NCI-H2227 (cell line): ENCODE data around the gene BAZ2B.

Source experiments
- DNase-seq: peaks from one replicate; lab custom pipeline; 2025; ENCODE audit not compliant: unreplicated experiment; lab: John Stamatoyannopoulos, UW

The BAZ2B gene

GRCh38 chr2:159585622-159586021 lies 30.7 kb downstream of the BAZ2B start:
- no peak for DNase-seq

- no peak for DNase-seq
These were observed 31.6 kb downstream of the BAZ2B start for GRCh38 chr2:159584796-159585195.

GRCh38 chr2:159573846-159574606 lies 42.3 kb downstream of the BAZ2B start:
- DNase-seq: no peak

GRCh38 chr2:159573294-159573693 lies 43.1 kb downstream of the BAZ2B start:
- no peak for DNase-seq

GRCh38 chr2:159572459-159572858 lies 43.9 kb downstream of the BAZ2B start:
- DNase-seq: no peak

DNA sequence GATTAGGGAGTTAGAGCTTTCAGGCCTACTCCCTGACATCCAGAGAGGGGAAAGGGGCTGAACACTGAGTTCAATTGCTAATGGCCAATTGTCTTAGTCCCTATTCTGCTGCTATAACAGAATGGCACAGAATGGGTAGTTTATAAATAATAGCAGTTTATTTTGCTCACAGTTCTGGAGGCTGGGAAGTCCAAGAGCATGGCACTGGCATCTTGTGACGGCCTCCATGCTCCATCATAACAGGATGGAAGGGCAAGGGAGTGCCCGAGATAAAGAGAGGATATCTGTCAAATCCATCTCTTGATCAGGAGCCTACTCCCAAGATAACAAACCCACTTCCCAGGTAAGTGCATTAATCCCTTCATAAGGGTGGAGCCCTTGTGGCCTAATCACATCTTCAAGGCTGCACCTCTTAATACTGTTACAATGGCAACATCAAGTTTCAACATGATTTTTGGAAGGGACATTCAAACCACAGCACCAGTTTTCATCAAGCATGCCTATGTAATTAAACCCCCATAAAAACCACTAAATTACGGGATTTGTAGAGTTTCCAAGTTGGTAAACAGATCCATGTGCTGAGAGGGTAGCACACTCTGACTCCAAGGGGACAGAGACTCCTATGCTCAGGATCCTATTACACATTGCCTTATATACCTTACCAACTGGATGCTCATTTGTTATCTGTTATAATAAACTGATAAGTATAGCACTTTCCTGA lies 44.6 kb downstream of the BAZ2B start:
- DNase-seq: no peak

DNA sequence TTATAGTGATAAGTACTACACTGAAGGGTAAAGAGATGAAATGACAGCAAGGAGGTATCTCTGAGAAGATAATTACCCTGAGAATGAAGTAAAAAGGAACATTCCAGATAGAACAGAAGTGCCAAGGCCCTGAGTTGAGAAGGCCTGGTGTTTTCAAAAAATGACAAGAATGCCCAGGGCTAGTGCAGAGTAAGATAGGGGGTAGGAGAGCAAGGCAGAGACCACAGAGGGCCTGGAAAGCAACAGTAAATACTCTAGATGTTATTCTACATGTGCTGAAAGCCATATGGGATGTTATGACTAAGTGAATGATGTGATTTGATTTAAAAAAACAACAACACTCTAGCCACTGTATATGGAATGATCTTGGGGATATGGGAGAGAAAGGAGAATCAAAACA lies 52.3 kb downstream of the BAZ2B start:
- no peak for DNase-seq

DNA sequence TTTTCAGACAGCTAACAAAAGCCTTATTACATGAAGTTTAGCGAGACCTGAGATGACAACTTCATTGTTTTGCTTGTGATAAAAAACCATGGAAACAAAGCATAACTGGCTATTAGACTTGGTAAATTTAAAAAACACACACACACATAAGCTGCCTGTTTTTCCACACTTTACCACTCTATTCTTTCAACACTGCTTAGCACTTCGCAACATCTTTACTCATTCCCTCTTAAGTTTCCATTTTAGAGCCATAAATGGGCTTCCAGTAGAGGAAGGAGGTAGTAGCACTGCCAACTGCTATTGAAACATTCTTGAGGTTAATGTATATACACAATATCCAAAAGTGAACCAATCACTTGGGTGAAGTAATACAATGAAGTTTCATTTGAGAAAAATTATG lies 54.1 kb downstream of the BAZ2B start:
- DNase-seq: no peak

- no peak for DNase-seq
These were observed 54.6 kb downstream of the BAZ2B start for GRCh38 chr2:159561786-159562185.

- DNase-seq: no peak
These were observed 55.1 kb downstream of the BAZ2B start for GRCh38 chr2:159561242-159561641.

DNA sequence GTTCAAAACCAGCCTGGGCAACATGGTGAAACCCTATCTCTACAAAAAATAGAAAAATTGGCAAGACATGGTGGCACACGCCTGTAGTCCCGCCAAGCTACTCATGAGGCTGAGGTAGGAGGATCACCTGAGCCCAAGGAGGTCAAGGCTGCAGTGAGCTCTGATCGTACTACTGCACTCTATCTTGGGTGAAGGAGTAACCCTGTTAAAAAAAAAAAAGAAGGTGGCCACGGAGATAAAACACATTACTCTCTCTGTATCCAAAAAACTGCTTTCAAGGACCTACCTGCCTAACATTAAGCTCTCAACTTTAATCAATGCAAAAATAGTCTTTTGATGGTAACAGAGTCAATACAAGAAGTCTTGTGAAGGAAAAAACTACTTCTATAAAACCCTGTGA lies 57.3 kb downstream of the BAZ2B start:
- DNase-seq: no peak

DNA sequence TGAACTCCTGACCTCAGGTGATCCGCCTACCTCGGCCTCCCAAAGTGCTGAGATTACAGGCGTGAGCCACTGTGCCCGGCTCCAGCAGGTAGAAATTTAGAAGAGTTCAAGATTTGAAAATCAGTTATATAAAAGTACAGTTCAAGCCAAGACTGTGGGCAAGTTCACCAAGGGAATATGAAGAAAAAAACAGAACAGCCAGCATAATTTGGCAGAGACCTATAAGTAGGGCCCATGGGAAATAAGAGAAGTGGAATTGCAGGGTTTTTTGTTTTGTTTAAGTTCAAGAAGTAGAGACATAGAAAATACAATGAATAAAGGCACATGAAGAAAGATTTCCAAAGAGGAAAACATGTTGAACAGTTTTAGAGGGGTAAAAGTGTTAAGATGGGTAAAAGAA lies 57.9 kb downstream of the BAZ2B start:
- no peak for DNase-seq

DNA sequence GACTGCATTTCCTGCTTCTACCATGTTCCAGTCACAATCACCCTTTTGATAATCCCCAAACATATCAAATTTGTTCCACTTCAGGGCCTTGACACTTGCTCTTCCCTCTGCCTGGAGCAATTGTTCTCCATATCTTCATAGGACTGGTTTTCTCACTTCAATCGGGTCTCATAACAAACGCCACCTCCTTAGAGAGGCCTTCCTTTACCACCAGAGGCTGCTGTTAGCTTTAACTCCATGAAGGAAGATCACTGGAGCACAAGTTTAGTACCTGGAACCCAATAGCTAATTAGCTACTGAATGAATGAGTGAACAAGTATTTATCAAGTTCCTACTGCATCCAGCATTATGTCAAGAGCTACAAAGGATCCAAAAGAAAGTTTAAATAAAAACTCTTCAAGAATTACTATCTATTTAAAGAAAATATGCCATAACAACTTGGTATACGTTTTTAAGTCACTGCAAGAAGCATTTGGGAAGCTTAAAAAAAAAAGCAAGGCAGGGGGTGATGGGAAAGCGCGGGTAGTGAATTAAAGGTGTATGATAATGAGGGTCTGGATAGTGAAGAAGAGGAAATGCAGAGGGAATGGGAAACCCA lies 58.8 kb downstream of the BAZ2B start:
- DNase-seq: no peak

GRCh38 chr2:159555651-159556392 lies 60.5 kb downstream of the BAZ2B start:
- no peak for DNase-seq

GRCh38 chr2:159553727-159554126 lies 62.6 kb downstream of the BAZ2B start:
- DNase-seq: no peak

DNA sequence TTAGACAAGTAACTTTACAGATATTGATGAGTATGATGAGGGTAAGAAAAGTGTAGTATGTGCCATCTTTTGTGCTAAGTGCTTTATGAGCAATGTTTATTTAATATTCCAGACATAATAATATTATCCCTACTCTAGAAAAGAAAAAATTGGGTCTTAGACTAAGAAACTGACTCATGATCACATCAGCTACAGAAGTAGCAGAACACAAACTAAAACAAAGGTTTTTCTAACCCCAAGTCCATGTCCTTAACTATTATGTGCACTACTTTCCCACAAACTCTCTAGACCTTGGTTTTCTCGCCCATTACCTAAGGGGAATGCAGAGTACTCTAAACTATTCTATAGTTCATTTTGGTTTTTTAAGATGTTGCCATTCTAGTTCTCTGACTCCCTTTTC lies 64.5 kb downstream of the BAZ2B start:
- no peak for DNase-seq

DNA sequence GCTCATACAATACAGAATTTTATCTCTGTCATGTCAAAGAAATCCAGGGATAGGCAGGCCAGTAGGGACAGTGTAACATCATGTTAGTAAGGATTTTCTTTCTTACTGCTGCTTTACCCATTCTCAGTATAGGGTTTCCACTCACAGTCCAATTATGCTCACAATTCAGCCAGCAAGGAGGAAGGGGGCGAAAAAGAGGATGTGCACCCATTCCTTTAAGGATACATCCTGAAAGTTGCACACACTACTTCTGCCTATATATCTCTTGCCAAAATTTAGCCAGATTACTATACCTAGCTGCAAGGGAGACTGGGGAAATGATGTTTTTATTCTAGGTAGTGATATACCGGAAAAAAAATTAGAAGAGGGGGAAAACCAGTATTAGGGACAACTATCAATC lies 66.1 kb downstream of the BAZ2B start:
- no peak for DNase-seq

- DNase-seq: no peak
These were observed 67.1 kb downstream of the BAZ2B start for GRCh38 chr2:159549234-159549633.

DNA sequence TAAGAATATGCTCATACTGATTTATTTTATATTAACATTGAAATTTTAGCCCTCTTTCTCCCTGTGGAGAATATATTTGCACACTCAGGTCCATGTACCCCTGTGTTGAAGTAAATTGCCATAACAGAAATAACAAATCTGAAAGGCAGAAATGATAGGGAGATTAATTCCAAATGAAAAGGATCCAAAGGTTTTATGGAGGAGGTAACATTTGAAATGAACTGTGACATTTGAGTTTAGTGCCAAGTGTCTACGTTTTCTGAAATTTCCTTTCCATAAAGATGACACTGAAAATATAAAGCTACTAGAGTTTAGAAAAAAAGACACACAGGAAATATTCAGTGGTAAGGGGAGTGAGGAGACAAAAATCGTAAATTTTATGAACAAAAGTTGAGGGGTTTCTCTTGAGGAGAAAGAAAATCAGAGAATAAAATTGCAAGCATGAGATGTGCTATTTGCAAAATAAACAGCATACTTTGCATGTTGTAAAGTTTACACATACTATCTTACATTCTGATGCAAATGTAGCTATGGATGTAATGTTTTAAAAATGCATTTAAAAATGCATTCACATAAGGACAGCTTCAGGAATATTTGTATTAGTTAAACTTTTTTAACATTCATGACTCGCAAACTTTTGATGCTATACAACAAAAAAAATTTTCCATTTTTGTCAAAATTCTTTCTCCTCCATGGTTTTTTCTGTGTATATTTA lies 69.5 kb downstream of the BAZ2B start:
- no peak for DNase-seq

DNA sequence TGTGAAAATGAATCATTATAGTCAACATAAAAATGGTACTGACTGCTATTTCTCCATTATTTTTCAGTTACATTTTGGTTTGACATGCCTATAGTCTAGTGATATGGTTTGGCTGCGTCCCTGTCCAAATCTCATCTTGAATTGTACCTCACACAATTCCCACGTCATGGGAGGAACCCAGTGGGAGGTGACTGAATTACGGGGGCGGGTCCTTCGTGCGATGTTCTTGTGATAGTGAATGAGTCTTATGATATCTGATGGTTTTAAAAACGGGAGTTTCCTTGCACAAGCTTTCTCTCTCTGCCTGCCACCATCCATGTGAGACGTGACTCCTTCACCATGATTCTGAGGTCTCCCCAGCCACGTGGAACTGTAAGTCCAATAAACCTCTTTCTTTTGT lies 70.3 kb downstream of the BAZ2B start:
- DNase-seq: no peak

- DNase-seq: no peak
These were observed 71.3 kb downstream of the BAZ2B start for GRCh38 chr2:159545085-159545484.
